ENCODE results near the gene COMMD9.

COMMD9 gene

GRCh38 chr11:36295926-36296325, 6.7 kb upstream of the COMMD9 start, which contains the start of gene PRR5L:
TSS of gene PRR5L (plus strand) at chr11:36296288. CDS start at chr11:36401122, 104,834 bp downstream.
- DNase-seq, result no peak

GRCh38 chr11:36292311-36292722, 3.1 kb upstream of the COMMD9 start:
- DNase-seq, result no peak

- no peak for DNase-seq
Observed at GRCh38 chr11:36288442-36289225, 590 bp downstream of the COMMD9 start.

GRCh38 chr11:36282926-36283325, 6.3 kb downstream of the COMMD9 start:
- DNase-seq, result no peak

GRCh38 chr11:36281850-36282249, 7.4 kb downstream of the COMMD9 start:
- no peak for DNase-seq

- no peak for DNase-seq
Observed at GRCh38 chr11:36280531-36280930, 8.7 kb downstream of the COMMD9 start.

GRCh38 chr11:36278531-36279282, 10.5 kb downstream of the COMMD9 start:
- no peak for DNase-seq

GRCh38 chr11:36274414-36274813, 14.8 kb downstream of the COMMD9 start:
- no peak for DNase-seq

- DNase-seq, result no peak
Observed at GRCh38 chr11:36273110-36273509, 16.1 kb downstream of the COMMD9 start.

GRCh38 chr11:36271794-36272407, 17.3 kb downstream of the COMMD9 start:
- no peak for DNase-seq

GRCh38 chr11:36270701-36271100, 18.5 kb downstream of the COMMD9 start:
- DNase-seq, result no peak

GRCh38 chr11:36268337-36268985, 20.8 kb downstream of the COMMD9 start:
- DNase-seq, result no peak

GRCh38 chr11:36266767-36267166, 22.5 kb downstream of the COMMD9 start:
- DNase-seq, result no peak

GRCh38 chr11:36265793-36266628, 23.2 kb downstream of the COMMD9 start:
- no peak for DNase-seq

GRCh38 chr11:36264973-36265344, 24.3 kb downstream of the COMMD9 start:
- no peak for DNase-seq

GRCh38 chr11:36264011-36264972, 24.9 kb downstream of the COMMD9 start:
- no peak for DNase-seq

GRCh38 chr11:36261094-36261493, 28.1 kb downstream of the COMMD9 start:
- no peak for DNase-seq

- no peak for DNase-seq
Observed at GRCh38 chr11:36258730-36259360, 30.4 kb downstream of the COMMD9 start.

- no peak for DNase-seq
Observed at GRCh38 chr11:36257351-36257750, 31.9 kb downstream of the COMMD9 start.

- DNase-seq, result no peak
Observed at GRCh38 chr11:36254713-36255112, 34.5 kb downstream of the COMMD9 start.

- no peak for DNase-seq
Observed at GRCh38 chr11:36253238-36253637, 36.0 kb downstream of the COMMD9 start.

Data from cortex of kidney (tissue), 1 donor.